PFSK-1 (cell line): ENCODE measurements around the gene NXN.

ENCODE experiments used
- FOXP2 ChIP-seq: optimal IDR thresholded peaks from 2 replicates; pipeline ENCODE3; 2011; ENCODE audit warnings: borderline replicate concordance, control low read depth, inconsistent platforms; ENCODE audit not compliant: insufficient read depth; ENCODE audit errors: extremely low read length, extremely low read depth
- POLR2AphosphoS5 ChIP-seq: IDR thresholded peaks from 2 replicates; pipeline ENCODE4 v1.6.1; 2012; ENCODE audit warnings: low read depth, mild to moderate bottlenecking, control low read depth, low read length, moderate library complexity
- SIN3A ChIP-seq: IDR thresholded peaks from 2 replicates; pipeline ENCODE4 v1.6.1; 2012; ENCODE audit warnings: mild to moderate bottlenecking, low read length, moderate library complexity, borderline replicate concordance; ENCODE audit not compliant: insufficient read depth
- TAF1 ChIP-seq: IDR thresholded peaks from 2 replicates; pipeline ENCODE4 v1.6.1; 2012; ENCODE audit warnings: low read length, control low read depth, borderline replicate concordance; ENCODE audit not compliant: insufficient read depth
- TF ChIP-seq, protein P1 (sequence below), 2 experiments: IDR thresholded peaks; 2 replicates each; pipeline versions ENCODE4 v1.6.1 to v1.8.0; 2011 to 2012; ENCODE audit warnings: low read depth in 2 of 2, low read length in 2 of 2, control low read depth in 1 of 2, inconsistent platforms in 1 of 2, mild to moderate bottlenecking in 1 of 2, moderate library complexity in 1 of 2; ENCODE audit not compliant: insufficient read depth in 1 of 2

Gene NXN

DNA sequence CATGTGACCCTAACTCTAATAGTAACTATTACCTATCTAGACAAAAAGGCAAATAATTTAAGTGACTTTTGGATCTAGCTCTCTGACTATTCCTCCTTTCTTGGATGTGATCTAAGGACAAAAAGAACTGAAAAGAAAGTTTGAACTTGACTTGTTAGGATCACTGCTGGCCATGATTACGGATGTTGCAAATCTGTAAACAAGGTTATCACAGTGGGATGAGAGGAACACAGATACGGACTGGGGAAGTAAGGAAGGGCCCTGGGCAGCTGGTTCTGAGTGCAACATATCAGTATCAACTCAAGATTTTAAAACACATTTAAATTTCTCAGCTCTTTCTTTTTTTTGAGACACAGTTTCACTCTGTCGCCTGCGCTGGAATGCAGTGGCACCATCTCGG is 118.8 kb downstream of the NXN start:
- TF ChIP-seq SIN3A (no peak), FOXP2 (no peak), POLR2AphosphoS5 (no peak), TAF1 (no peak)
- TF ChIP-seq, protein P1, sequence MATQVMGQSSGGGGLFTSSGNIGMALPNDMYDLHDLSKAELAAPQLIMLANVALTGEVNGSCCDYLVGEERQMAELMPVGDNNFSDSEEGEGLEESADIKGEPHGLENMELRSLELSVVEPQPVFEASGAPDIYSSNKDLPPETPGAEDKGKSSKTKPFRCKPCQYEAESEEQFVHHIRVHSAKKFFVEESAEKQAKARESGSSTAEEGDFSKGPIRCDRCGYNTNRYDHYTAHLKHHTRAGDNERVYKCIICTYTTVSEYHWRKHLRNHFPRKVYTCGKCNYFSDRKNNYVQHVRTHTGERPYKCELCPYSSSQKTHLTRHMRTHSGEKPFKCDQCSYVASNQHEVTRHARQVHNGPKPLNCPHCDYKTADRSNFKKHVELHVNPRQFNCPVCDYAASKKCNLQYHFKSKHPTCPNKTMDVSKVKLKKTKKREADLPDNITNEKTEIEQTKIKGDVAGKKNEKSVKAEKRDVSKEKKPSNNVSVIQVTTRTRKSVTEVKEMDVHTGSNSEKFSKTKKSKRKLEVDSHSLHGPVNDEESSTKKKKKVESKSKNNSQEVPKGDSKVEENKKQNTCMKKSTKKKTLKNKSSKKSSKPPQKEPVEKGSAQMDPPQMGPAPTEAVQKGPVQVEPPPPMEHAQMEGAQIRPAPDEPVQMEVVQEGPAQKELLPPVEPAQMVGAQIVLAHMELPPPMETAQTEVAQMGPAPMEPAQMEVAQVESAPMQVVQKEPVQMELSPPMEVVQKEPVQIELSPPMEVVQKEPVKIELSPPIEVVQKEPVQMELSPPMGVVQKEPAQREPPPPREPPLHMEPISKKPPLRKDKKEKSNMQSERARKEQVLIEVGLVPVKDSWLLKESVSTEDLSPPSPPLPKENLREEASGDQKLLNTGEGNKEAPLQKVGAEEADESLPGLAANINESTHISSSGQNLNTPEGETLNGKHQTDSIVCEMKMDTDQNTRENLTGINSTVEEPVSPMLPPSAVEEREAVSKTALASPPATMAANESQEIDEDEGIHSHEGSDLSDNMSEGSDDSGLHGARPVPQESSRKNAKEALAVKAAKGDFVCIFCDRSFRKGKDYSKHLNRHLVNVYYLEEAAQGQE (IDR thresholded peaks at IDR 0.05; ENCODE audit: insufficient read depth in 1 of 2, low read depth in 2 of 2, low read length in 2 of 2), result no peak

DNA sequence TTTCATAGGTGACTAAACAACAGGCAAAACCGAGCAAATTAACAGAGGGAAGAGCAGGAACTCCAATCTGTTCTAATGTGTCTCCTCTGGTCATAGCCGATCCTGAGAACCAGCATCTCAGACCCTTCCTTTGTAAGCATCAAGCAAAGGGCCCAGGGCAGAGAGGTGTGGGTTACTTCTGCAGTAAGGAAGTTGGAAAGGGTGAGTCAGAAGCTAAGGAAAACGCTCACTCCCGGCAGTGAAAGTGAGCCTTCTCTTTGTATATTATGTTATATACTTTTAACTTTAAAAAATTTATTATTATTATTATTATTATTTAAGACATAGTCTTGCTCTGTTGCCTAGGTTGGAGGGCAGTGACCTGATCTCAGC is 119.8 kb downstream of the NXN start:
- TF ChIP-seq POLR2AphosphoS5 (no peak), TAF1 (no peak), FOXP2 (no peak), SIN3A (no peak)
- TF ChIP-seq, protein P1 (IDR thresholded peaks at IDR 0.05; ENCODE audit: insufficient read depth in 1 of 2, low read depth in 2 of 2, low read length in 2 of 2), result no peak

DNA sequence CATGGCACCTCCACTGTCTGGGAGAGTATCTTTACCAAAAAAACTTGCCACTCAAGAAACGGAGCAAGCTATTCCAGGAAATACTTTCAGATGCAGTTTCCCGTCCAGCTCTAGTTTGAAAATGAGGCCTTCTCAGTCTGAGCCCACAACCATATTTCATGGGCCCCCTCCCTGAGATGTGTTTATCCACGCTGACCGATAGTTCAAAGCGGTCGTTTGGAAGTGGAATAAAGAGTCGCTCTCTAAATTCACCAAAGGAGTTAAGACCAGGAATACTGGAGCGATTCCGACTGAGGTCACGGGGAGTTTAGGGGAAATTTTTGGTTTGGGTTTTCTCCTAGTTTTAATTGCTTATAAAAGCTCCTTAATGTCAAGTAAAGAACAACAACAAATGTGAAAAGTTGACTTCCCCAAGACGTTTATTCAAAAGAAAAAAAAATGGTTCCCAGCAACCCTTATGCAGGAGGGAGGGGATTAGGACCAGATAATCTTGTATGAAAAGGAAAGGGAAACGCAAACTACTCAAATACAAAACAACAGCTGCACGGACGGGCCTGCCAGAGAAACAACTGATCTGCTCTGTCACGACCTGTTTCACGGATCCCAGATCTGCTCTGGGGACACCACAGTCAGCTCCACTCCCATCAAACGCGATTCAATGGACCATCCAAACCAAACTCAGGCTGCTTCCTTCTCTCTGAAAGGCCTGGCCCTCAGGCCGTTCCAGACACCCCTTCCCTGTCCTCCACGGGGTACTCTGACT is 120.3 kb downstream of the NXN start:
- no peak for TF ChIP-seq FOXP2
- no peak for TF ChIP-seq TAF1
- TF ChIP-seq, protein P1 (IDR thresholded peaks at IDR 0.05; ENCODE audit: insufficient read depth in 1 of 2, low read depth in 2 of 2, low read length in 2 of 2), result no peak
- no peak for TF ChIP-seq POLR2AphosphoS5
- no peak for TF ChIP-seq SIN3A

DNA sequence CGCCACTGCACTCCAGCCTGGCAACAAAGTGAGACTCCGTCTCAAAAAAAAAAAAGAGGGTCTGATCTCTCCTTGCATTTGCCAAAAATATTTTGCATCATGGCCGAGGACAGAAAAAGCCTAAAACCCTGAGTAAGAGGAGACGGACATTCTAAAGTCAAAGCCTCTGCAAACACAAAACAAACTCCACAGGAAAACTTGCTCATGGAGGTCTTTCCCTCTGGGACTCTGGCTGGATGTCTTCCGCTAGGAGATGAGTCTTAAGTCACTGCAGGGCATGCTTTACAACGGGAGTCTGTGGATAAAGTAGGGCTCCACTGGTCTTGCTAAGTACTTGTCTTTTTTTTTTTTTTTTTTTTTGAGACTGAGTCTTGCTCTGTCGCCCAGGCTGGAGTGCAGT is 123.4 kb downstream of the NXN start:
- TF ChIP-seq SIN3A, result no peak
- TF ChIP-seq, protein P1 (IDR thresholded peaks at IDR 0.05; ENCODE audit: insufficient read depth in 1 of 2, low read depth in 2 of 2, low read length in 2 of 2), result no peak
- TF ChIP-seq POLR2AphosphoS5, result no peak
- TF ChIP-seq TAF1, result no peak
- no peak for TF ChIP-seq FOXP2
